C4-2B (cell line): Measurements from ENCODE around the gene TAGLN.

Experiments
- H3K27ac ChIP-seq: fragments of 450-650 bp; 2 replicates; pipeline ENCODE4 v1.5.1; 2017
- CTCF ChIP-seq: fragments of 450-650 bp; conservative IDR thresholded peaks from 2 replicates; pipeline ENCODE4 v1.5.1; 2017; ENCODE audit warnings: mild to moderate bottlenecking
- ZFX ChIP-seq: fragments of 450-650 bp; IDR thresholded peaks from 2 replicates; pipeline ENCODE4 v1.6.1; 2017

TAGLN gene

GRCh38 chr11:117193130-117194020 is 5.8 kb upstream of the TAGLN start:
- no peak overlapping the region for H3K27ac ChIP-seq
- TF ChIP-seq CTCF (no peak), ZFX (no peak)

- no peak for TF ChIP-seq ZFX
- no peak overlapping the region for H3K27ac ChIP-seq
Measured at GRCh38 chr11:117194267-117194666, 4.9 kb upstream of the TAGLN start.

- H3K27ac ChIP-seq: no peak overlapping the region
- TF ChIP-seq ZFX: no peak
- no peak for TF ChIP-seq CTCF
Measured at GRCh38 chr11:117195258-117195657, 3.9 kb upstream of the TAGLN start.

GRCh38 chr11:117195761-117196160 is 3.4 kb upstream of the TAGLN start:
- TF ChIP-seq ZFX: no peak
- TF ChIP-seq CTCF: no peak
- H3K27ac ChIP-seq: no peak overlapping the region

- H3K27ac ChIP-seq: peak overlapping the region; percentile 26
- TF ChIP-seq CTCF (no peak), ZFX (no peak)
Measured at GRCh38 chr11:117197006-117197405, 2.2 kb upstream of the TAGLN start.

GRCh38 chr11:117197516-117198456 is 1.4 kb upstream of the TAGLN start:
- H3K27ac ChIP-seq: peak overlapping the region; percentile 26
- TF ChIP-seq ZFX: no peak
- TF ChIP-seq CTCF: no peak; the same call in 1 of the 2 replicates

GRCh38 chr11:117198613-117199012 is 557 bp upstream of the TAGLN start:
- no peak for TF ChIP-seq CTCF
- TF ChIP-seq ZFX: no peak
- H3K27ac ChIP-seq: no peak overlapping the region; the same call in 1 of the 2 replicates
